ENCODE results near the gene TPGS1. TPM values are rescaled to one million over a fixed set of nuclear protein-coding genes. Genes with fewer than 3 reads are reported as not detected.

TPGS1 gene
- total RNA-seq, 4 donors from 2014 or later = 29.5 to 64.7 (median 35.6) TPM

- TF ChIP-seq POLR2A (IDR thresholded peaks at IDR 0.05) = no peak
- TF ChIP-seq, protein P1, sequence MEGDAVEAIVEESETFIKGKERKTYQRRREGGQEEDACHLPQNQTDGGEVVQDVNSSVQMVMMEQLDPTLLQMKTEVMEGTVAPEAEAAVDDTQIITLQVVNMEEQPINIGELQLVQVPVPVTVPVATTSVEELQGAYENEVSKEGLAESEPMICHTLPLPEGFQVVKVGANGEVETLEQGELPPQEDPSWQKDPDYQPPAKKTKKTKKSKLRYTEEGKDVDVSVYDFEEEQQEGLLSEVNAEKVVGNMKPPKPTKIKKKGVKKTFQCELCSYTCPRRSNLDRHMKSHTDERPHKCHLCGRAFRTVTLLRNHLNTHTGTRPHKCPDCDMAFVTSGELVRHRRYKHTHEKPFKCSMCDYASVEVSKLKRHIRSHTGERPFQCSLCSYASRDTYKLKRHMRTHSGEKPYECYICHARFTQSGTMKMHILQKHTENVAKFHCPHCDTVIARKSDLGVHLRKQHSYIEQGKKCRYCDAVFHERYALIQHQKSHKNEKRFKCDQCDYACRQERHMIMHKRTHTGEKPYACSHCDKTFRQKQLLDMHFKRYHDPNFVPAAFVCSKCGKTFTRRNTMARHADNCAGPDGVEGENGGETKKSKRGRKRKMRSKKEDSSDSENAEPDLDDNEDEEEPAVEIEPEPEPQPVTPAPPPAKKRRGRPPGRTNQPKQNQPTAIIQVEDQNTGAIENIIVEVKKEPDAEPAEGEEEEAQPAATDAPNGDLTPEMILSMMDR (IDR thresholded peaks at IDR 0.05 in 4 of 5, conservative IDR thresholded peaks at IDR 0.05 in 1 of 5) = no peak
- H3K4me1 ChIP-seq = no peaks in the 10 kb centered on the region
- no peaks in the 10 kb centered on the region for H3K36me3 ChIP-seq
- in situ Hi-C loops (cut with MboI; ENCODE audit: low sequenced_read_pairs in 4 of 4) = no loop called here
- no peaks in the 10 kb centered on the region for H3K27me3 ChIP-seq
- no peaks in the 10 kb centered on the region for H3K9me3 ChIP-seq
- H3K27ac ChIP-seq = no peak overlapping the region
- intact Hi-C loops (cut with DNase I; ENCODE audit: low total_unique reads) = no loop called here
- DNase-seq (no peak), ATAC-seq (no peak)
- H3K4me3 ChIP-seq = no peak overlapping the region
Observed at GRCh38 chr19:470701-471100, 36.6 kb upstream of the TPGS1 start.

- no peak overlapping the region for H3K4me3 ChIP-seq
- intact Hi-C loops (cut with DNase I; ENCODE audit: low total_unique reads) (no loop called here), in situ Hi-C loops (cut with MboI; ENCODE audit: low sequenced_read_pairs in 4 of 4) (no loop called here)
- H3K27ac ChIP-seq = no peak overlapping the region
- no peaks in the 10 kb centered on the region for H3K9me3 ChIP-seq
- TF ChIP-seq POLR2A (IDR thresholded peaks at IDR 0.05) = no peak
- TF ChIP-seq, protein P1 (IDR thresholded peaks at IDR 0.05 in 4 of 5, conservative IDR thresholded peaks at IDR 0.05 in 1 of 5) = no peak
- DNase-seq (no peak), ATAC-seq (no peak)
- no peaks in the 10 kb centered on the region for H3K36me3 ChIP-seq
- H3K4me1 ChIP-seq = no peaks in the 10 kb centered on the region
- H3K27me3 ChIP-seq = no peaks in the 10 kb centered on the region
Observed at GRCh38 chr19:472005-472858, 35.1 kb upstream of the TPGS1 start.

DNA sequence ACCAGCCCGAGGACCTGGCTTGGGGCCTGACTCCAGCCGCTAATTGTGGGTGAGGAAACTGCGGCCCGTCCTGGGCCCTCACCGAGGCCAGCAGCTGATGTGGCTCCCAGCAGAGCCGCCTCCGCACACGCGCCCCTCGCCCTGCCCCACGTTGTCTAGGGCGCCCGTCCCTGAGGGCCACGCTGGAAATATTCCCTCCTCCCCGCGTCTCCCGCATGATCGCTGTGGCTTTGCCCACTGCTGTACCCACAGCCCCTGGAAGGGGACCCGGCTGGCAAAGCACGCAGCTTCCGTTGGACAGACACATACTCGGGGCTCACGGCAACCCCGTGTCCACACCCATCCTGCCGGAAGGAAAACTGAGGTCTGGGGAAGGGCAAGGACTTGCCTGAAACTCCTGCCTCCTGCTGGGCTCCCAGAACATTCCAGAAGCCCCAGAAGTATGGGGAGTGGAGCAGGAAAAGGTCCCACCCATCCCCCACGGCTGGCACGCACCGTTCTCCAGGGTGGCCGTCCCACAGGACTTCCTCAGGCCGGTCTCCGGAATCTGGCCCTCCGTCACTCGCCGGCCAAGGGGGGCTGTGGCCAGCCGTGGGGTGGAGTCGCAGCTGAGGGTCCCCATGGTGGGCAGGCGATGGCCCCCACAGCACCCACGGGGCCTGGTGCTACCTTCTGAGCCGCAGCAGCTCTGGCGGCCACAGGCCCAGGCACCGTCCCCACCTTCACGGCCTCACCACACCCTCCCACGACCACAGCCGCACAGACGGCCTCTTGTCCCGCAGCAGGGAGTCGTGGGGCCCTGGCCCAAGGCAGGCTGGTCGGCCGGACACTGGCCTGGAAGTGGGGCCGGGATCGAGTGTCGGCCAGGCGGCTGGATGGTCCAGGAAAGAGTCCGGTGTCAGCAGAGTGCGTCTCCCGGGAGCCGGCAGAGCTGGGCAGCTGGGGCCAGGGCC lies 32.9 kb upstream of the TPGS1 start:
- H3K27ac ChIP-seq = peak overlapping the region; percentile 56 to 81 (median 70)
- TF ChIP-seq, protein P1 (IDR thresholded peaks at IDR 0.05 in 4 of 5, conservative IDR thresholded peaks at IDR 0.05 in 1 of 5) = no peak
- TF ChIP-seq POLR2A (IDR thresholded peaks at IDR 0.05) = no peak
- H3K4me1 ChIP-seq = no peaks in the 10 kb centered on the region
- no peaks in the 10 kb centered on the region for H3K36me3 ChIP-seq
- H3K4me3 ChIP-seq = peak overlapping the region; percentile 29 to 53 (median 44)
- no peaks in the 10 kb centered on the region for H3K9me3 ChIP-seq
- in situ Hi-C loops (cut with MboI; ENCODE audit: low sequenced_read_pairs in 4 of 4) = no loop called here
- no peak for DNase-seq
- H3K27me3 ChIP-seq = peaks cover 0 to 3% (median 0%) of the 10 kb centered on the region in 3 donors
- intact Hi-C loops (cut with DNase I; ENCODE audit: low total_unique reads) = no loop called here
- peak; percentile 39 to 79 for ATAC-seq

DNA sequence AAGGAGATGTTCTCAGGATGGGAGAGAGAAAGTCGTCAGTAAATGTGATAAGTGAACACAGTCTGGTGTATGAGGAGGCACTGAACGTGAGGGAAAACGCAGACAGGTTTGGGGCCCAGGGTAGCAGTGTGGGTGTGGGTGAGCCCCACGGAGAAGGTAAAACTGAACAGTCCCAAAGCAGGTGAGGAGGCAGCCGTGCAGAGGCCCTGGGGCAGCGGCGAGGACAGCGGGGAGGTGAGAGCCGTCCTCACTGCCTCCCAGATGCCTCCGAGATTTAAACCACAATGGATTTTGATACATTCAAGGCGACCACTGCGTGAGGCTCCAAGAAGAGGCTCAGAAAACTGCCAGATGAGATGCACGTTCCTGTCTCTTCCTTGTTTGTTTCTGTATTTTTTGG lies 31.9 kb upstream of the TPGS1 start:
- H3K36me3 ChIP-seq = no peaks in the 10 kb centered on the region
- no peaks in the 10 kb centered on the region for H3K9me3 ChIP-seq
- peaks cover 0 to 3% of the 10 kb centered on the region in 2 donors for H3K4me1 ChIP-seq
- DNase-seq (no peak), ATAC-seq (peak in 1 of 2 donors; percentile 14)
- peaks cover 0 to 3% (median 0%) of the 10 kb centered on the region in 3 donors for H3K27me3 ChIP-seq
- intact Hi-C loops (cut with DNase I; ENCODE audit: low total_unique reads) (no loop called here), in situ Hi-C loops (cut with MboI; ENCODE audit: low sequenced_read_pairs in 4 of 4) (no loop called here)
- H3K4me3 ChIP-seq = no peak overlapping the region
- TF ChIP-seq POLR2A (IDR thresholded peaks at IDR 0.05) = no peak
- TF ChIP-seq, protein P1 (IDR thresholded peaks at IDR 0.05 in 4 of 5, conservative IDR thresholded peaks at IDR 0.05 in 1 of 5) = no peak
- peak overlapping the region in 3 of 4 donors; percentile 61 to 81 (median 79) for H3K27ac ChIP-seq

Data from gastrocnemius medialis (tissue), 4 donors.